ENCODE measurements around the gene SLC24A4.

The SLC24A4 gene

DNA sequence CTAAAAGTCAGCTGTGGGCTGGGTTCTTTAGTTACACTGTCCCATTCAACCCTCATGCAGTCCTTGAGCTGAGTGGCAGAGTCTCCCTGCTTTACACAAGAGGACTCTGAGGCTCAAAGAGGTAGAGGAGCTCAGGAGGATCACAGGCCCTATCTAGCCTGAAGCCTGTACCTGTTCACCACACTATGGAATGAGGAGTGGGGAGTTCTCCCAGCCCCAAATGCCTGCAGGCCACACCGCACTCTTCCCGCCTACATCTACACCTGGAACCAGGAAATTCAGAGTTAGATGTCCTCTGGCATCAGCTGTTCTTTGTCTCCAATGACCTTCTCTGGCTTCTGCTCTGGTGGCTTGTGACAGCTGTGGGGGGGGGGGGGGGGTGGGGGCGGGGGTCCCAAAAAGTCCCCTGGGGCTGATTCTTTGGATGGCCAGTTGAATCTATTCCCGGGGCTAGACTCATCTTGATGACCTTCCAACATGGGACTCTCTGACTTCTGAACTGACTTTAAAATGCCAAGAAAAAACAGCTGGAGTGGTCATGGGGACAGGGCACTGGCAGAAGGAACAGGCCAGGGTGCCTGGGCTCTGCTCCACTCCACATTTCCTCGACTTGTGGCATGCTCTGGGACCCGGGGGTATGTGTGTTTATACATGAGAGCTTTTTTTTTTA, 221.2 kb downstream of the SLC24A4 start:
- no peak for DNase-seq (ENCODE audit: low read depth in 2 of 2)

DNA sequence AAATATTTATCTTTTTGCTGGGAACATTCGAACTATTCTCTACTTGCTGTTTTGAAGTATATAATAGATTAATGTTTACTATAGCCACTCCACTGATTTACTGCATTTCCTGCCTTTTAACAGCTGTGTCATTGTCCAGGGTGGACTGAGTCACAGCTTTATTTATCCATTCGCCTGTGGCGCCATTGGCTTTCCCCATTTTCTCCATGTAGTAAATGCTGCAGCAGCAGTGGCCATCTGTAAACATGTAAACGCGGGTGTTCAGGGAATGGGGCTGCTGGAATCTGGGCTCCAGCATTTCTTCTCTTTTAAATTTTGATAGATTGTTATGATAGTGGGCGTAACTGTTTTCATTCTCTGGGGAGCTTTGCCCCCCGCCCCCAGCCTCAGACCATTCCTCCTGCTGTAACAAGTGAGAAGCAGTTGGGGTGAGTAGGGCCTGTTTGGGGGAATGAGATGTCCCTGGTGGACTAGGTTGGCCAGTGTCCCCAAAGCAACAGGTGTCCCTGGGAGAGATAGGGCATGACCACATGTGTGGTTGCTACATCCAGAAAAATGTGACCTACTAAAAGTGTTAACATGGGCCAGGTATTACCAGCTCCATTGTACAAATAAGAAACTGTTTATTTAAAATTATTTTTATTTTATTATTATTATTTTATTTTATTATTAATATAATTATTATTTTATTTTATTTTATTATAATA, 223.5 kb downstream of the SLC24A4 start:
- no peak for DNase-seq (ENCODE audit: low read depth in 2 of 2)

DNA sequence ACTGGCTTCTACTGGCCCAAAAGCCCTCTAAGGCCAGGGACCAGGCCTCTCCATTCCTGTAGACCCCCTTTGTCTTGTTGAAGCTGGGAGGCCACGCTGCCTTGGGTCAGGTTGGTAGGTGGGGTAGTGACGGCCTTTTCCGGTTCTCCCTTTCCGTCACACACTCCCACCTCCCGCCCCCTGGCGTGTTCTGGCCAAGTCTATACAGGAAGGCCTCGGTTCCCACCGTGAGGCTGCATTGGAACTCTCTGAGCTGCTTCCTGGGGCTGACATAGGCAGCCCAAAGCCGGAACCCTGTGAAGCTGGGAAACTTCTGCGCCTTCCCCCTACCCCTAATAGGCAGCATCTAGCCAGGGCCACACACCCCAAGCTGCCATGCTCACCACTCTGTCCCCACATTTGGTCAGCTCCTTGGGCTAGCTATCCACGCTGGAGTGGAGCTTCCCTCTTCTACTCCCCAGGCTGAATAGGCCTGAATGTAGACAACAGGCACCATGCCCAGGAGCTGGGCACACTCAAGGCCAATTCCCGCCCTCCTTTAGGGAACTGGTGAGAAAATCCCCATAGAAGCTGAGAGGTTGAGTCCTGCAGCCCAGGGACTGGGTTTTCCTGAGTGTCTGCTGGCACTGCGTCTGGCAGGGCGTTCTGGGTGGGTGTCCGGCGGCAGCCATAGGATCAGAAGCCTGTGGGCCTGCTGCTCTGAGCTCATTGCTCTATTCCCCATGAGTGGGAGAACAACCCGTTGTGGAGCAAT, 226.3 kb downstream of the SLC24A4 start:
- DNase-seq (ENCODE audit: low read depth in 2 of 2) = no peak

DNA sequence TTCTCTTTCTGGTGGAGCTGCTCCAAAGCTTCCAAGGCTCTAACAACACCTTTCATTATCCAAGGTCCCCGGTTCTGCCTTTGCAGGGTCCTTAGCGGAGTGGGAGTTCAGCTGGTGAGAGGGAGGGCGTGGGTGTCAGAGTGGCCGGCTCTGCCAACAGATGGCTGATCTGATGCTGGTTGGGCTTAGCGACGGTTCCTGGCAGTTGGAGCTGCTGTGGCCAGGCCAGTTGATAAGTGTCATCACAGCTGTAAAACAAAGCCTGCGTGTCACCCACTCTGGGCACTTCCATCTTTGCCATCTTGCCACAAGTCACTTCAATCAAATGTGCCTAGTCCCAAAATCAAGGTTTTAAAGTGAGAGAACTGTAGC, 226.9 kb downstream of the SLC24A4 start:
- DNase-seq (ENCODE audit: low read depth in 2 of 2) = no peak
